ENCODE results near the gene ADAMTSL2.
A peak's percentile ranks its signal among the peaks of the same experiment; 100 is the strongest.
"Not testable (repeated sequence)": the region's sequence is repeated elsewhere in the genome, so short reads cannot be mapped to it uniquely, and the experiment has no call there.

The ADAMTSL2 gene

DNA sequence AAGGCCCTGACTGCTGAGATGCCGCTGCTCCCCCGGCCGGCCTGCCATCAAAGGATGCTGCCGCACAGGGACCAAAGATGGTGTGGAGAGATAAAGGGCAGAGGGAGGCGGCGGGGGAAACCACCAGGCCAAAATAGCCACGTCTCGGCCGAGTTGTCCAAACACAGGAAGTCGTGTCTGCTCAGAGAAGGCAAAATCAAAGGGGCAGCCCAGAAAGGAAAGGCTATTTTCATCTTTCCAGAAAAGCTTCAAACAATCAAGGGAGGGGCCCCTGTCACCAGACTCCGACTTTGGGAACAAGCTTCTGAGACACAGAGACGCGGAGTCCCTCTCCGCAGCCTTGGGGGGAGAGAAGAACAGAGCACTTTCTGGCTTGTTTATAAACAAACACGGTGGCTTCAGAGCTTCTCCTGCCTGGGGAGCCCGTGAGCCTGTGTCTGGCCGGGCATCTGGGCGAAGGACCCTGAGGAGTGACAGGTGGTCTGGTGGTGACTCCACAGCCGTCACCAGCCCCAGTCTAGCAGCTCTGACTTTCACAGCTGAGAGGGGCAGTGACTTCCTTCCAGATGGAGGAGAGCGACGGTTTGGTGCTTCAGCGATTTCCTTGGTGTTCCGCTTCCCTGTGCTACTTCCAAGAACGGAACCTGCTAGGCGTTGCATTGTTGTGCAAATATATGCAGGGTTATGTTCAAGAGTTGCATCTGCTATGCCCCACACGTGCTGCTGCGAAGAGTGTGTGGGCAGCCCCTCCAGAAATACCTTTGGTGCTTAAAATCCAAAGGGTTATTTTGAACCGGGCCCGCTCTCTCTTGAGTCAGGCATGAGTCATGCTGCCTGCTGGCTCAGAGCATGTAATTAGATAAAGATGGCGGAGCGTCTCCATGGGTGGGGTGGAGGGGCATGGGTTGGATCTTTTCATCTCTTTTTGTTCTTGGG lies 24.0 kb downstream of the ADAMTSL2 start:
- DNase-seq (ENCODE audit: low read depth, low spot score) = peak; percentile 56

DNA sequence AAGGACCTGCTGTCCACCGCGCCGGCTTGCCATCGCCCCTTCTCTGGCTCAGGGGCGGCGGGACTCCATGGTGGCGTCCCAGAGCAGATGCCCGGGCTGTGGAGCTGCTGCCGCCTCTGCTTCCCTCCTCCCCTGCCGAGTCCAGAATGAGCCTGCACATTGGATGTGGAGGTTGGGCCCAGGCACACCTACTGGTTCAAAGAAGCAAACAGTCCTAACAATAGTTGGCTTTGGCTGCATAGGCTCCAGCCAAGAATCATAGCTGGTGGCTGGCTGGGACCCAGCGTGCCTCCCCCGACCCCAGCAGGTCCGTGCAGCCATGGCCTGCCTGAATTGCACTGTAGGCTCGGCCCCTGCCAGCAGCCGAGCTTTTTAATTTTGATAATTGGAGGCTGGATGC lies 25.8 kb downstream of the ADAMTSL2 start:
- DNase-seq (ENCODE audit: low read depth, low spot score) = no peak

DNA sequence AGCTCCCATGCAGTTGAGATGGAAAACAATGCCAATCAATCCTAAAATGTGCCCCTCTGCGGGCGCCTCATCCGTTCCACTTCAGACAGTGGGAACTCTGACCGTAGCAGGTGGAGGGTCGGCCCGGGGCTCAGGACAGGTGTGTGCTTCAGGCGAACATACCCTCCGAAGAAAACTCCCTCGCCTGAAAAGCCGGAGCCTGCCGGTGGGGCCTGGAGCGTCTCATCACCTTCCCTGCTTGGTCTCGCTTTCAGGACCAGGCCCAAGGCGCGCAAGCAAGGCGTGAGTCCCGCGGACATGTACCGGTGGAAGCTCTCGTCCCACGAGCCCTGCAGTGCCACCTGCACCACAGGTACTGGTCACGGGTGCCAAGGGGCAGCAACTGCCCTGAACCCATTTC lies 26.4 kb downstream of the ADAMTSL2 start:
- no peak for DNase-seq (ENCODE audit: low read depth, low spot score)

DNA sequence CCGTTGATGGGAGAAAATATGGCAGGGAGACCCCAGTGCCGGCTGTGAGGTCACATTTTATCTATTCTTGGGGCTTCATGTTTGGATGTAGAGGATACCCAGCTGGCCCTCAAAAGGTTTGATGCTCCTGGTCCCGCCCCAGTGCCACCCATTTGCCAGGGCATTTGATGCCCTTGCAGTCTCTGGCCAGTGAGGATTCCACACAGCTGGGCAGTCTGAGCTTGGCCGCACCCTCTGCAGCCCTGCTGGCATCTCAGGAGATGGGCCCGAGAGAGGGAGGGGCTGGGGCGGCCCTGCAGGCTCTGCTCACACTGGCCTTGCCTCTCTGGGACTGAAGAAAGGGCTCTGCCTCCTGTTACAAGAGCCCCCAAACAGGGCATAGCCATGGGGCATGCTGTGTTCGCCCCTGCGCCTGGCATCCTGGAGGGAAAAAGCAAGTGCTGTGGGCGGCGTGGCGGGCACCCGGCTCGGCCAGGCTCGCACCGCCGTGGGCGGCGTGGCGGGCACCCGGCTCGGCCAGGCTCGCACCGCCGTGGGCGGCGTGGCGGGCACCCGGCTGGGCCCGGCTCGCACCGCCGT lies 27.6 kb downstream of the ADAMTSL2 start:
- DNase-seq (ENCODE audit: low read depth, low spot score) = no peak

DNA sequence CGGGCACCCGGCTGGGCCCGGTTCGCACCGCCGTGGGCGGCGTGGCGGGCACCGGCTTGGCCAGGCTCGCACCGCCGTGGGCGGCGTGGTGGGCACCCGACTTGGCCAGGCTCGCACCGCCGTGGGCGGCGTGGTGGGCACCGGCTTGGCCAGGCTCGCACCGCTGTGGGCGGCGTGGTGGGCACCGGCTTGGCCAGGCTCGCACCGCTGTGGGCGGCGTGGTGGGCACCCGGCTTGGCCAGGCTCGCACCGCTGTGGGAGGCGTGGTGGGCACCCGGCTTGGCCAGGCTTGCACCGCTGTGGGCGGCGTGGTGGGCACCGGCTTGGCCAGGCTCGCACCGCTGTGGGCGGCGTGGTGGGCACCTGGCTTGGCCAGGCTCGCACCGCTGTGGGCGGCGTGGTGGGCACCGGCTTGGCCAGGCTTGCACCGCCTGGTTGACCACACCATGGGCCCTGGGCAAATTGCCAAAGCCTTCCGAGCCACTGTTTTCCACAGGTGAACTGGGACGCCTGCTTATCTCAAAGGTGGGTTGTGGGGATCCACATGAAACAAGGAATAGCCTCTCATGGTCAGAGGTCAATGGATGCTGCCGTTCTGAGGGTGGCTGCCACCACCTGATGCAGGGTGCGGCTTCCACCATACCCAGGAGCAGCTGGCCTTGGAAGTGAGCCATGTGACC lies 28.2 kb downstream of the ADAMTSL2 start:
- DNase-seq (ENCODE audit: low read depth, low spot score) = no peak

DNA sequence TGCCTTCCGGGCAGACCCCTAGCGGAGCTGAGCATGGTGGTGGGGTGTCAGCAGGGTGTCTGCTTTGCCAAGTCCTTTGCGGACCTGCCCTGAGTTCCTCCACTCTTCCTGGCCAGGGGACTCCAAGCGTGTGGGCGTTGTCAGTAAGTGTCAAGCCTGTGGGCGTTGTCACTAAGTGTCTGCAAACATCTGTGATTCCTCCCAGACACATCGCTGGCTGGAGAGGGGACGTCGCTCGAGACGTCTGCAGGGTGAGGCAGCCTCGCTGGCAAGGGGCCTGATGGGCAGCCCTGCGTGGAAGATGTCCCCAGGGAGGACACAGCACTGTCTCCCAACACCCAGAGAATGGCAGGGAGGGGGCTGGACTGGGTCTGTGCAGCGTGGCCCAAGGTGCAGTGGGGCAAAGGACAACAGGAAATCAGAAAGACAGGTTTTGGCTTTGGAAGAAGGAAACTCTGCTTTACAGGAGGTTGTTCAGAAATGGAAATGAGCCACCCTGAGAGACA lies 28.8 kb downstream of the ADAMTSL2 start:
- no peak for DNase-seq (ENCODE audit: low read depth, low spot score)

DNA sequence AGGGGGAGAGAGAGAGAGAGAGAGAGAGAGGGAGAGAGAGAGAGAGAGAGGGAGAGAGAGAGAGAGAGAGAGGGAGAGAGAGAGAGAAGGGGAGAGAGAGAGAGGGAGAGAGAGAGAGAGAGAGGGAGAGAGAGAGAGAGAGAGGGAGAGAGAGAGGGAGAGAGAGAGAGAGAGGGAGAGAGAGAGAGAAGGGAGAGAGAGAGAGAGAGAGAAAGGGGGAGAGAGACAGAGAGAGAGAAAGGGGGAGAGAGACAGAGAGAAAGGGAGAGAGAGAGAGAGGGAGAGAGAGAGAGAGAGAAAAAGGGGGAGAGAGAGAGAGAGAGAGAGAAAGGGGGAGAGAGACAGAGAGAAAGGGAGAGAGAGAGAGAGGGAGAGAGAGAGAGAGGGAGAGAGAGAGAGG lies 29.3 kb downstream of the ADAMTSL2 start:
- DNase-seq (ENCODE audit: low read depth, low spot score) = not testable (repeated sequence)

DNA sequence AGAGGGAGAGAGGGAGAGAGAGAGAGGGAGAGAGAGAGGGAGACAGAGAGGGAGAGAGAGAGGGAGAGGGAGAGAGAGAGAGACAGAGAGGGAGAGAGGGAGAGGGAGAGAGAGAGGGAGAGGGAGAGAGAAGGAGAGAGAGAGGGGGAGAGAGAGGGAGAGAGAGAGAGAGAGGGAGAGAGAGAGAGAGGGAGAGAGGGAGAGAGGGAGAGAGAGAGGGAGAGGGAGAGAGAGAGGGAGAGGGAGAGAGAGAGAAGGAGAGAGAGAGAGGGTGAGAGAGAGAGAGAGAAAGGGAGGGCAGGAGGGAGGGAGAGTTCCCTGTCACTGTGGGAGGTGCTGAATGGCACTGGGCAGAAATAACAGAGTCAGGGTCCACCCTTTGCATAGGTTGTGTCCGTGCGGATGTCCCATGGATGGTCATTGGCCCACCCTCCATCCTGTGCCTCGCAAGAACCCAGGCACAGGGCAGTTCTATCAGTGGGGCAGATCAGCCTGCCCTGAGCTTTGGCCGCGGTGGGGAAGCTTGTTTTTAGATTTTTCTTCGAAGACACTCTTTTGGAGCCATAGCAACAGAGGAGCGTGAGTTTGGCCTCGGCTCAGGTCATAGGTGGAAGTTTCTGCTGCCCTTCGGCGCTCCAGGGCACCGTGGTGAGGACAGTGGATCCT lies 30.1 kb downstream of the ADAMTSL2 start:
- no peak for DNase-seq (ENCODE audit: low read depth, low spot score)

DNA sequence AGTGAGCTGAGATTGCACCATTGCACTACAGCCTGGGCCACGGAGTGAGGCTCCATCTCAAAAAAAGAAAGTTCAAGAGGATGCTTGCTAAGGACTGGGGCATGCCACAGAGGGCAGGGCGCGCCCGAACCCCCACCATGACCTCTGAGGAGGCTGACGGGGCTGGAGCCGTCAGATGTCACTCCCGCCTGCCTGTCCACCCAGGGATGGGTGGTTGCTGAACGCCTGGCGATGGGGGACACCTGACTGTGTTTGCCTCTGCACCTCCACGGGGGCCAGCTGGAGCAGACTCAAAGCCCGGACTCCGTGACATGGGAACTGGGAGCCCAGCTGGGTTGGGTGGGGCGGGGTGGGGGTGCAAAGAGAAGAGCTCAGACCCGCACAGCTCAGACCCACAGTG lies 31.9 kb downstream of the ADAMTSL2 start:
- no peak for DNase-seq (ENCODE audit: low read depth, low spot score)

DNA sequence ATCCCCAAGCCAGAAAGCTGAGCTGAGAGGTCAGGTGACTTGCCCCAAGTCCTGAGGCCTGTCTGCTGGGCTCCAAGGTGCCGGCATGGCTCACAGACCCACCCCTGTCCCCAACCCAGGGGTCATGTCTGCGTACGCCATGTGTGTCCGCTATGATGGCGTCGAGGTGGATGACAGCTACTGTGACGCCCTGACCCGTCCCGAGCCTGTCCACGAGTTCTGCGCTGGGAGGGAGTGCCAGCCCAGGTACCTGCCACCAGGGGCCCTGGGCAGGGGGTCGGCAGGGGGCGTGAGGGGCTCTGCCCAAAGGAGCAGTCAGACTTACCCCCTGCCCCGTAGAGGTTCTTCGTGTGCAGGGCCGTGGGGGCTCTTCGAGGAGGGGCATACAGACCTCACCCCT lies 32.3 kb downstream of the ADAMTSL2 start:
- no peak for DNase-seq (ENCODE audit: low read depth, low spot score)

DNA sequence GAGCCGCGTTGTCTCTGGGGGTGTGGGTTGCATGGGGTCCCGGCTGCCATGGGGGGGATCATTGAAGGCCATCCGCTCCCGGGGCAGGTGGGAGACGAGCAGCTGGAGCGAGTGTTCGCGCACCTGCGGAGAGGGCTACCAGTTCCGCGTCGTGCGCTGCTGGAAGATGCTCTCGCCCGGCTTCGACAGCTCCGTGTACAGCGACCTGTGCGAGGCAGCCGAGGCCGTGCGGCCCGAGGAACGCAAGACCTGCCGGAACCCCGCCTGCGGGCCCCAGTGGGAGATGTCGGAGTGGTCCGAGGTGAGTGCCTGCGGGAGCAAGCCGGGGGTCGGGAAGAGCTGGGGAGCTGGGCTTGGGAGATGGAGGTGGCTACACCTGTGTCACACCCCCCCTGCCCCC lies 33.7 kb downstream of the ADAMTSL2 start:
- DNase-seq (ENCODE audit: low read depth, low spot score) = no peak

DNA sequence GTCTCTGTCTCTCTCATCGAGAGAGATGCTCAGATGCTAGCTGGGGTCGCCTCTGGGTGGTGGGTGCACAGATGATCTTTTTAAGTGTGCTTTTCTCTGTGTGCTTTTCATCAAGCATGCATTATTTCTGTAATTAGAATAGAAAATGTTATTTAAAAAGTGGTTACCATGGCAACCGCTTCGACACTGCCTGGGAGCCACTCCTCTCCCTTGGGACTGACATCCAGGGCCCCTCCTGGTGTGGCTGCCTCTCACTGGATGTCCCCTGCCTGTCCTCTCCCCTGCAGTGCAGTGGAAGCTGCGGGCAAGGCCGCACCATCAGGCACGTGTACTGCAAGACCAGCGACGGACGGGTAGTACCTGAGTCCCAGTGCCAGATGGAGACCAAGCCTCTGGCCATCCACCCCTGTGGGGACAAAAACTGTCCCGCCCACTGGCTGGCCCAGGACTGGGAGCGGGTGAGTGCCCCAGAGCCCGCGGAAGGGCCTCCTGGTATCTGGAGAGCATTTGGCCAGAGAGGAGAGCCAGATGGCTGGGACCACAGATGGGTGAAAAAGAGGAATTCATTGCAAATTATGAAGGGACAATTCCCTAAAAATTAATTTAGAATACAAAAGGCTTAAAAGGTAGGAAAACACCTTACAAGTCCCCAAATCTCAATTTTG lies 34.7 kb downstream of the ADAMTSL2 start:
- no peak for DNase-seq (ENCODE audit: low read depth, low spot score)

DNA sequence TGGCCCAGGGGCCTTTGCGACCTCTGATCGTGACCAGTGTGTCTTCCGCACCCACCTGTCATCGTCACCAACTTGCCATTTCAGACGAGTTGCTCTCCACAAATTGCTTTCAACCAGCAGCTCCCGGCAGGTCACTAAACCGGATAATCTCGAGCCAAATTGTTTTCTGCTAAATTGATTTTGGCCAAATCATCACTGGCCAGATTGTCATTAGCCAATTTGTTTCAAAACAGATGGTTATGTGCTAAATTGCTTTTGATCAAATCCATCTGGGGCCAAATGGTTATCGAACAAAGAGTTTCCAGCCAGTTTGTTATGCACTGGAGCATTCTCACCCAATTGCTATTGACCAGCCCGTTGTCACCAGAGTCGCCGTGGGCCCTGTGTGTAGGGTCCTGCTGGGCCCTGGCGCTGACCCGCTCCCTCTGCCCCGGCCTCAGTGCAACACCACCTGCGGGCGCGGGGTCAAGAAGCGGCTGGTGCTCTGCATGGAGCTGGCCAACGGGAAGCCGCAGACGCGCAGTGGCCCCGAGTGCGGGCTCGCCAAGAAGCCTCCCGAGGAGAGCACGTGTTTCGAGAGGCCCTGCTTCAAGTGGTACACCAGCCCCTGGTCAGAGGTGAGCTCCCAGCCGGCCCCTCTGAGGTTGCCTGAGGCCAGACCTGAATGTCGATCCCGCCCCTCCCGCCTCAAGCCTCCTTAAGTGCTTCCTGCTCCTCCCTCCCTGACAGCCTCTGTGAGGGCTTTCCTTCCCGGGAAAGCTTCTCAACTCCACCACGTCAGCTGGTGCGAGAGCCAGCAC lies 35.6 kb downstream of the ADAMTSL2 start:
- DNase-seq (ENCODE audit: low read depth, low spot score) = no peak

DNA sequence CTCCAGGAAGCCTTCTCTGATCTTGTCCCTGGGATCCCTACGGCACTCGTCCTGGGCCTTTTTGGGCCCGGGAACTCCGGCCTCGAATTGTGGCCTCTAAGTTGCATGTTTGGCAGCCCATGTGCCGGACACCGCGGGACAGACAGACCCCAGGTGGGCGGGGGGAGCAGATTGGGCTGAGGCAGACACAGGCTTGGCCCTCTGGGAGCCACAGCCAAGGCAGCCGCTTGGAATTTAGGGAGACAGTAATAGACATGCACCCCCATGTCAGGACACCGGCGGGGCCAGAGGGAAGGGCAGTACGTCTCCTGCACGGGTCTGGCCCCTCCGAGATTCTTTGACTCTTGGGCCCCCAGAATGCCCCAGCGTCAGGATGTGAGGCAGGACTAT lies 36.2 kb downstream of the ADAMTSL2 start:
- no peak for DNase-seq (ENCODE audit: low read depth, low spot score)

DNA sequence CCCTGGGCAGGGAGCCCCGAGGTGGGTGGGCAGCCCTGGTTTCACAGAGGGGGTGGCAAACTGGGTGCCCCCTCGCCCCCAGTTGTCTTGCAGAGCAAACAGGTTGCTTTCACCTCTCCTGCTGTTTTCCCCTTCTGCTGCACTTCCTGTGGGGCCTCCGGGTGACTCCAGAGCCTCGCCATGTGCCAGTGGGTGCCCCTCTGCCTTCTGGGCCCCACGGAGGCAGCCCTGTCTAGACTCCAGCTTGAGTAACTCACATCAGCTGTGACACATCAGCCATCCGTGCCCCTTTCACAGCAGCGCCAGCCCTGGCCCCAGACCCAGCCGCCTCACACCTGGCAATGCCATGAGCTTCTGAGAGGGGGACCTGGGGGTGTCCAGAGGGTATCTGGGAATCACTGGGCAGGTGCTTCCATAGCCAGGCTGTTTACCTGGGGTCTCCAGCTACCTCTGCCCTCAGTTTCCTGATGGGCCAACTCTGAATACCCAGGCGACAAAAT lies 36.9 kb downstream of the ADAMTSL2 start:
- DNase-seq (ENCODE audit: low read depth, low spot score) = no peak

DNA sequence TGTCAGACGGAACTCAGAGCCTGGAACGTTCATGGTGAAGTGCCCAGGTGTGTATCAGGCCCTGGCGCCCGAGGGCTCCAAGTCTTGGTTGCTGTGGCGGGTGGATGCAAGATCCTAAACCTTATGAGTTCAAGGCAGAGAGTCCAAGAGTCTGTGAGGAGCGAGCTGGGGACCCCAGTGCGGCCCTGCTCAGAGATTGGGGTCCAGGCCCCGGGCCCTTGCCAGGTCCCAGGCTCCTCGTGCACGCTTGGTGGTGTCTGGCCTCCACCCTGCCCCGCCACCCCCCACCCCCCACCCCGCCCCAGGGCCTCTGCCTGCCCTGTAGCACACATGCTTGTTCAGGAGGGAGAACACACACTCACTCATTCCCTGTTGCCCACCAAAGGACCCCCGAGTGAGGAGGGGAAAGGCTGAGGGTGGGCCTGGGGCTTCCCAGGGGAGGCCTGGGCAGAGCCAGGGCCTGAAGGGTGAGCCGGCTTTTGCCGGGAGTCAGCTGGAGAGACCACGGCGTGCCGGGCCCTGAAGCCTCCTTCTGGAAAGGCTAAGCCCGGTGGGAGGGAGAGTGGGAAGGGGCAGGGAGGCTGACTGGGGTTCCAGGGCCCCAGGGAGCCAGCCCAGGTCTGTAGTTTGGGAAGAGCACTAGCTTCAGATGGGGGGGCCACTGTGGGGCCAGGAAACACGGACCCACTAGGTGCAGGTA lies 37.5 kb downstream of the ADAMTSL2 start:
- no peak for DNase-seq (ENCODE audit: low read depth, low spot score)

DNA sequence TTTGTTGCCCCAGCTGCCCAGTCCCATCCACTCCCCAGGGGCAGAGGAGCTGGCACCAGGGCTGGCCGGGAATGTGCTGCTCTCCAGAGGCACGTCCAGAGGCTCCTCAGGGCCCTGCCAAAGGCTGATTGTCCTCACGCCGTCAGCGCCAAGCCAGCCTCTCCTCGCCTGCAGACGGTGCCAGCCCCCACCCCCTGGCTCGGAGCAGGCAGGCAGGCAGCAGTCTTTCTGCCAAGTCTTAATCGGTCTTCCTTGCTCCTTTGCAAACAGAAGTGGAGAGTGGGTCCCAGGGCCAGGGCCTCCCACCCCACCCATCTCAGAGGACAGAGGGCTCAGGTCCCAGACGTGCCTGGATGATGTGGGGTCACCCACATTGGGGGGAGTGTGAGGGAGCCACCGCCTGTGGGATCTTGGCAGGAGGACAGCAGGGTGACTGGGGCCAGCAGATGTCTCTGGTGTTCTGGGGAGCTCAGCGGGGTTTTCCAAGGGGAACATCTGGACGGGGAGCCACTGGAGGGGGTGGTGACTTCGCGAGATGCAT lies 38.4 kb downstream of the ADAMTSL2 start:
- DNase-seq (ENCODE audit: low read depth, low spot score) = no peak

DNA sequence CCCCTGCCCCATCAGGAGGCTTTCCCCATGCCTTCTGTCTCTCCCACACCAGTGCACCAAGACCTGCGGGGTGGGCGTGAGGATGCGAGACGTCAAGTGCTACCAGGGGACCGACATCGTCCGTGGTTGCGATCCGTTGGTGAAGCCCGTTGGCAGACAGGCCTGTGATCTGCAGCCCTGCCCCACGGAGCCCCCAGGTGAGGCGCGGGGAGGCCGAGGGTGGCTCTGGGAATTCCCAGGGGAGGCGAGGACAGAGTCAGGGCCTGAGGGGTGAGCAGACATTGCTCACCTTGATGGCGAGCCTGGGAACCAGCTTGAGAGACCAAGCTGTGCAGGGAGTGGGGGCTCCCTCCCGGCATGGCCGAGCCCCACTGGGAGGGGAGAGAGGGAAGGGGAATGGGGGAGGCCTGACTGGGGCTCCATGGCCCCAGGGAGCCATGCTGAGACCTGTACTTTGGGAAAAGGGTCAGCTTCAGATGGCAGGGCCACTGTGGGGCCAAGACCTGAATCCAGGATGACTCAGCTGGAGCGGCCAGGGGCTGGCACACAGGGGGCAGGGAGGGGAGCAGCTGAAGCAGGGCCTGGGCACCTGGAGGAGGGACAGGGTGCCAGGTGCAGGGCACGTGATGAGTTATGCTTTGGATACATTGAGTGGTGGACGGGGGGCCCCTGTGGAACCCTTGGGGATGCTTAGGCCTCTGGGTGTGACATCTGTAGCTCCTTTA lies 39.4 kb downstream of the ADAMTSL2 start:
- DNase-seq (ENCODE audit: low read depth, low spot score) = no peak

DNA sequence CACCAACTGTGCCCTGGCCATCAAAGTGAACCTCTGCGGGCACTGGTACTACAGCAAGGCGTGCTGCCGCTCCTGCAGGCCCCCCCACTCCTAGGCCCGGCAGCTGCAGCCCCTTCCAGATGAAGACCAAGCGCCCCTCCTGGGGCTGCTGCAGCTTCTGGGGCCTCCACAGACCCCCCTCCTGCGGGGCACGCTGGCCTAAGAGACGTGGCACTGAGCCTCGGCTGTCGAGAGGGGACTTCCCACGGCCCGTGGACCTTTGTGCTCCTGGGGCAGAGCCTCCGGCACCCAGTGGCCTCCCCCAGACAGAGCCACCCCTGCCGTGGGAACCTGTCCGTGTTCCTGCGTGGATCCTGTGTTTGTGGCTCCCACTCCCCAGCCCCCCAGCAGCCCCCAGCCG lies 40.3 kb downstream of the ADAMTSL2 start:
- no peak for DNase-seq (ENCODE audit: low read depth, low spot score)
